ENCODE data around the gene ACMSD. TPM values are rescaled to one million over a fixed set of nuclear protein-coding genes. Genes with fewer than 3 reads are reported as not detected.

The ACMSD gene
- total and polyA plus RNA-seq, 2 experiments from 2014 or later, result 6.7 to 8.6 TPM

DNA sequence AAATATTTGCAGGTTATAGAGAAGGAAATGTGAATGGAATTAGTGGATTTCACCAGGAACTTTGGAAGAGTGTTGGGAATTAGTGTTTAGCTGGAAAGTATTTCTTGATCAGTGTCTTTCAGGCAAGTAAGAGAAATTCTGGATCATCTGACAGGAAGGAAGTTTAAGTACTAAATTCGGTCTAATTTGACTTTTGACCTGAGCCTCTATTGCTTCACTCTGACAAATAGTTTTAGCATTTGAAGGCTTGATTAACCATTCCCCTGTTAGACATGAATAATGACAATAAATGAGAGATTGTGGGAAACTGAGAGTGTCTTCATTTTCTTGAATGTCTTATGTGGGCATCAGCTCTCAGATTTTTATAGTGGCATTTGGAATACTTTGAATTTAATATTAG, 96.2 kb downstream of the ACMSD start:
- peaks cover 88% of the 10 kb centered on the region for H4K20me1 ChIP-seq (ENCODE audit: insufficient read depth, poor library complexity, severe bottlenecking)
- no peak overlapping the region for H2AFZ ChIP-seq
- H3K27ac ChIP-seq, result no peak overlapping the region
- H3K4me3 ChIP-seq, result no peak overlapping the region
- DNase-seq (ENCODE audit: low spot score), result no peak
- H3K9me2 ChIP-seq (replicated peaks; ENCODE audit: insufficient read depth), result no peaks in the 10 kb centered on the region
- no peaks in the 10 kb centered on the region for H3K9me3 ChIP-seq (ENCODE audit: low read depth)
- peaks cover 98% of the 10 kb centered on the region for H3K79me2 ChIP-seq
- TF ChIP-seq EZH2 (IDR thresholded peaks at IDR 0.05; ENCODE audit: borderline replicate concordance) (no peak), EZH2phosphoT487 (IDR thresholded peaks at IDR 0.05; ENCODE audit: low read depth, severe bottlenecking, unreplicated experiment) (no peak)
- TF ChIP-seq, protein P1, sequence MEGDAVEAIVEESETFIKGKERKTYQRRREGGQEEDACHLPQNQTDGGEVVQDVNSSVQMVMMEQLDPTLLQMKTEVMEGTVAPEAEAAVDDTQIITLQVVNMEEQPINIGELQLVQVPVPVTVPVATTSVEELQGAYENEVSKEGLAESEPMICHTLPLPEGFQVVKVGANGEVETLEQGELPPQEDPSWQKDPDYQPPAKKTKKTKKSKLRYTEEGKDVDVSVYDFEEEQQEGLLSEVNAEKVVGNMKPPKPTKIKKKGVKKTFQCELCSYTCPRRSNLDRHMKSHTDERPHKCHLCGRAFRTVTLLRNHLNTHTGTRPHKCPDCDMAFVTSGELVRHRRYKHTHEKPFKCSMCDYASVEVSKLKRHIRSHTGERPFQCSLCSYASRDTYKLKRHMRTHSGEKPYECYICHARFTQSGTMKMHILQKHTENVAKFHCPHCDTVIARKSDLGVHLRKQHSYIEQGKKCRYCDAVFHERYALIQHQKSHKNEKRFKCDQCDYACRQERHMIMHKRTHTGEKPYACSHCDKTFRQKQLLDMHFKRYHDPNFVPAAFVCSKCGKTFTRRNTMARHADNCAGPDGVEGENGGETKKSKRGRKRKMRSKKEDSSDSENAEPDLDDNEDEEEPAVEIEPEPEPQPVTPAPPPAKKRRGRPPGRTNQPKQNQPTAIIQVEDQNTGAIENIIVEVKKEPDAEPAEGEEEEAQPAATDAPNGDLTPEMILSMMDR (IDR thresholded peaks at IDR 0.05; ENCODE audit: poor library complexity), result no peak
- H3K4me1 ChIP-seq (ENCODE audit: insufficient read depth), result no peaks in the 10 kb centered on the region
- WGBS (ENCODE audit: low lambda C conversion rate, missing lambda C conversion rate), result 64% methylated on average over 1 of the region's 1 CpG
- H3K36me3 ChIP-seq (replicated peaks; ENCODE audit: insufficient read depth, low read depth), result no peaks in the 10 kb centered on the region
- H3K4me2 ChIP-seq, result no peak overlapping the region
- H3K27me3 ChIP-seq, result no peaks in the 10 kb centered on the region

DNA sequence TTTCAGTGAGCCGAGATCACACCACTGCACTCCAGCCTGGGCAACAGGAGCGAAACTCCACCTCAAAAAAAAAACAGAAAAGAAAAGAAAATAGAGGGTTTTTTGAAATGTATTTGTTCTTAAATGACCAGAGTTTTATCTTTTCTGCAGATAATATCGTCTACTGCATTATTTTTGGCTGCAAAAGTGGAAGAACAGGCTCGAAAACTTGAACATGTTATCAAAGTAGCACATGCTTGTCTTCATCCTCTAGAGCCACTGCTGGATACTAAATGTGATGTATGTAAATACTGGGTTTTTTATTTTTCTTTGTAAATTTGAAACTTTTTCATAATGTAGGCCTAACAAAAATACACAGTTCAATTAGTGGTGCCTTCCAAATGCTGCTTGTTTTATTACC, 98.3 kb downstream of the ACMSD start:
- Histone ChIP-seq H2AFZ (no peak overlapping the region), H3K9me2 (replicated peaks; ENCODE audit: insufficient read depth) (no peaks in the 10 kb centered on the region), H3K4me2 (no peak overlapping the region), H4K20me1 (ENCODE audit: insufficient read depth, poor library complexity, severe bottlenecking) (peaks cover 67% of the 10 kb centered on the region), H3K9me3 (ENCODE audit: low read depth) (no peaks in the 10 kb centered on the region), H3K27me3 (no peaks in the 10 kb centered on the region), H3K79me2 (peaks cover 93% of the 10 kb centered on the region), H3K36me3 (replicated peaks; ENCODE audit: insufficient read depth, low read depth) (no peaks in the 10 kb centered on the region), H3K27ac (no peak overlapping the region), H3K4me3 (no peak overlapping the region), H3K4me1 (ENCODE audit: insufficient read depth) (no peaks in the 10 kb centered on the region)
- WGBS (ENCODE audit: low lambda C conversion rate, missing lambda C conversion rate), result 85% methylated on average over 4 of the region's 4 CpGs
- no peak for DNase-seq (ENCODE audit: low spot score)
- TF ChIP-seq EZH2 (IDR thresholded peaks at IDR 0.05; ENCODE audit: borderline replicate concordance), result no peak
- TF ChIP-seq, protein P1 (IDR thresholded peaks at IDR 0.05; ENCODE audit: poor library complexity), result no peak
- TF ChIP-seq EZH2phosphoT487 (IDR thresholded peaks at IDR 0.05; ENCODE audit: low read depth, severe bottlenecking, unreplicated experiment), result no peak

DNA sequence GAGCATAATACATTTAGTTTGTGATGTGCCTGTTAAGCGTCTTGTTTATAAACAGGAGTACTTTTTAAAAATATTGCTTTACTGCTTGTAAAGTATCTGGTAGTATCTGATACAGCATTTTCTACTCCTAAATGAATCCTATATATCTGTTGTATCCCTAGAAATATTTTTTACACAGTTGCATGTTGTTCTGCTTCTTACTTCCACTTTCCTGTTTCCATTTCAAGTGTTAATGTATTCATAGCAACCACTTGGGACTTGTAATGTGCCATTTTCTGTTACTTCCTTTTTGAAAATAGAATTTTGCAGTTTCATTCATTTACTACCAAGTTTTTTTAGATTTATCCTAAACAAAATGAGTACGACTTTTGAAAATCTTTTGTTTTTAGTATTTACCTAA, 105.1 kb downstream of the ACMSD start:
- DNase-seq (ENCODE audit: low spot score), result no peak
- Histone ChIP-seq H3K4me1 (ENCODE audit: insufficient read depth) (no peaks in the 10 kb centered on the region), H3K9me2 (replicated peaks; ENCODE audit: insufficient read depth) (no peaks in the 10 kb centered on the region), H2AFZ (no peak overlapping the region), H3K79me2 (peaks cover 38% of the 10 kb centered on the region), H3K27me3 (no peaks in the 10 kb centered on the region), H3K4me3 (no peak overlapping the region), H3K9me3 (ENCODE audit: low read depth) (no peaks in the 10 kb centered on the region), H3K27ac (no peak overlapping the region), H4K20me1 (ENCODE audit: insufficient read depth, poor library complexity, severe bottlenecking) (peaks cover 6% of the 10 kb centered on the region), H3K36me3 (replicated peaks; ENCODE audit: insufficient read depth, low read depth) (no peaks in the 10 kb centered on the region), H3K4me2 (no peak overlapping the region)
- TF ChIP-seq EZH2 (IDR thresholded peaks at IDR 0.05; ENCODE audit: borderline replicate concordance) (no peak), EZH2phosphoT487 (IDR thresholded peaks at IDR 0.05; ENCODE audit: low read depth, severe bottlenecking, unreplicated experiment) (no peak)
- 95% methylated on average over 2 of the region's 2 CpGs for WGBS (ENCODE audit: low lambda C conversion rate, missing lambda C conversion rate)

DNA sequence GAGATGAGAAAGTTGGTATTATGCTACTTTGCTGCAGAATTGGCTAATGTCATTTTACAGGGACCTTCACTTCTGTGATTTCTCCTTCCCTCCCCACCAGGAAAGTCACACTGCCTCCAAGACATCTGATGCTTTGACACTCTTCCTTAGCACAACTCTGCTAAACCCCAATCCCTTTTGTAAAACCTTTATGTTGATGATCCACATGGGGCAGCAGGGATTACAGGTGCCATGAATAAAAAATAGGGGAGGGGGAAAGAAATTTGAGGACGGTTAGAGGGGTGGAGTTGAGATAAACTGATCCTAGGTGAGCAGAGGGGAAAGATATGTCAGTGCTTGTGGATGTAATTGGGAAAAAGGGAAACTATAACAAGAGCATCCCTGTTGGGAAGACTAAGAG, 106.6 kb downstream of the ACMSD start:
- 76% methylated on average over 1 of the region's 1 CpG for WGBS (ENCODE audit: low lambda C conversion rate, missing lambda C conversion rate)

More for the DNA sequence above, 106.6 kb downstream of the ACMSD start:
- H3K4me2 ChIP-seq, result no peak overlapping the region
- no peaks in the 10 kb centered on the region for H3K4me1 ChIP-seq (ENCODE audit: insufficient read depth)
- no peak for DNase-seq (ENCODE audit: low spot score)
- H3K36me3 ChIP-seq (replicated peaks; ENCODE audit: insufficient read depth, low read depth), result no peaks in the 10 kb centered on the region
- peaks cover 3% of the 10 kb centered on the region for H4K20me1 ChIP-seq (ENCODE audit: insufficient read depth, poor library complexity, severe bottlenecking)
- peaks cover 31% of the 10 kb centered on the region for H3K79me2 ChIP-seq
- H3K4me3 ChIP-seq, result no peak overlapping the region
- TF ChIP-seq EZH2phosphoT487 (IDR thresholded peaks at IDR 0.05; ENCODE audit: low read depth, severe bottlenecking, unreplicated experiment) (no peak), EZH2 (IDR thresholded peaks at IDR 0.05; ENCODE audit: borderline replicate concordance) (no peak)
- TF ChIP-seq, protein P1 (IDR thresholded peaks at IDR 0.05; ENCODE audit: poor library complexity), result no peak
- H3K9me3 ChIP-seq (ENCODE audit: low read depth), result no peaks in the 10 kb centered on the region
- no peak overlapping the region for H2AFZ ChIP-seq
- H3K9me2 ChIP-seq (replicated peaks; ENCODE audit: insufficient read depth), result no peaks in the 10 kb centered on the region
- H3K27me3 ChIP-seq, result no peaks in the 10 kb centered on the region
- no peak overlapping the region for H3K27ac ChIP-seq
